OCI-M2 (cell line): Measurements from ENCODE around the gene ENDOV.

ENCODE experiments used
- DNase-seq: peaks from one replicate; lab custom pipeline; 2025; ENCODE audit not compliant: unreplicated experiment; lab: John Stamatoyannopoulos, UW

ENDOV gene

DNA sequence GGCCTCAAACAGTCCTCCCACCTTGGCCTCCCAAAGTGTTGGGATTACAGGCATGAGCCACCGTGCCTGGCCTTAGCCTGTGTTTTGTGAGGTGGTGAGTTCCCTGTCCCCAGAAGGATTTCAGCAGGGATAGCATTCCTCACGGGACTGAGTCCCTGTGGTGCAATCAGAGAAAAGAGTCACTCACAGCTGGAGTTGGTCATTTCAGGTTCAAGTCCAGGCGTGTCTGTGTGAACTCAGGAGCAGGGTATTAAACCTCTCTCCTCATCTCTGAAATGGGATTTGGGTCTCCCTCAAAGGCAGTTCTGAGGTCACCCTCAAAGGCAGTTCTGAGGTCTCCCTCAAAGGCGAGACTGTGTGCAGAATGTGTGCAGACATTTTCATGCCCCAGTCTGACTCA, 32.8 kb downstream of the ENDOV start:
- no peak for DNase-seq

DNA sequence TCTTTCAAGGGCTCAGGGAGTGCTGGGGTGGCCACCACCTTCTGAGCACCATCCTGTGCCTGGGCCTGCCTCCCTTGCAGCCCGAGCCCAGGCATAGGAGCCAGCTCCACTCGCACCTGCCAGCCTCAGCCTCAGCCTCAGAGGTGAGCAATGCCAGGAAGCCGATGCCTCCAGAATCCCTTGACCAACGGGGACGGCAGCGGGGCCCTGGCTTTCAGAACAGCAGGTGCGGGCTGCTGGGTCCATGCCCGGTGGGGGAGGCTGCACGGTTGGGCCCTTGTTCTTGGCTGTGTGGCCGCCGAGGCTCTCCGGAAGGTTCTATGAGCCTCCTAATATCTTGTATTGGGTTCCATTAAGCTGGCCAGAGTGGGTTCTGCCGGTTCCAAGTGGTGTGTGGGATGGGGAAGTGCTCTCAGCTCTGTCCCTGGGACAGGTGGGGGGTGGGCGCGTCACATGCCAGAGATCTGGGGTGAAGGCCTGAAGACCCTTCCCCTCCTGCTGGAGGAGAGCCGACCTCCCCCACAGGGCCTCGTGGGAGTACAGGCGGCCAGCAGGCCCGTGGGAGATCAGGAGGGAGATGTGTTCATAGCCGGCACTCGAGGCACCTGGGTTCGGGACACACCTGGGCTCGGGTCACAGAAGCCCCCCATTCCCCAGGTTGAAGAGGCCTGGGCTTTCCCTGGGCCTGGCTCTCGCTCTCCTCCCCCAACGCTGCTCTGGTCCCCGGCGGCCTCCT, 34.4 kb downstream of the ENDOV start:
- no peak for DNase-seq

DNA sequence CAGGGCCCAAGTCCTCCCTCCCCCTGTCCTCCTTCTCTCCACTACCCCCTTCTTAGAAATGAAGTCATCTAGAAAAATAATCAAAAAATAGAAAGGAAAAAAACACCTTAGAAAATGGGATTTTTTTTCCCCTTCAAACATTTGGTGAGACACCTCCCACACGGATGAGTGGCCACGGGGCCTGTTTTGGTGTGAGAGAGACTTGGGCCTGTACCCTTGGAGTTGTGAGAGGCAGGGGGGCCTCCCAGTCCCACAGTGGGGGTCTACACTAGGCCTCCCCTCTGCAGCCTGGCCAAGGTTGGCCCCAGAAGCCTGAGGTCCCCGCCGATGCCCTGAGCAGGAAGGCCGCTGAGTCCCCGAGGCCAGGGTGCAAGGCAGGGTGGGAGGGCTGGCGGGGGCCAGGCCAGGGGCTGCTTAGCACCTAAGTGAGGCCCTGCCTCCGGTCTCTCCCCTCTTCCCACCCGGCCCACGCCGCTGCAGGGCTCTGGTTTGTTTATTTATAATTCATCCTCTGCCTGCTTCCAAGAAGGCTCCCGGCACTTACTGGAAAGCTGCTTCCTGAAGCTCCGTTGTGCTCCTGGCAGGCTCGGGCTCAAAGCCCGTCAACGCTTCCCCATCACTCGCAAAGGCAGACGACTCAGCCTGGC, 35.1 kb downstream of the ENDOV start:
- no peak for DNase-seq

DNA sequence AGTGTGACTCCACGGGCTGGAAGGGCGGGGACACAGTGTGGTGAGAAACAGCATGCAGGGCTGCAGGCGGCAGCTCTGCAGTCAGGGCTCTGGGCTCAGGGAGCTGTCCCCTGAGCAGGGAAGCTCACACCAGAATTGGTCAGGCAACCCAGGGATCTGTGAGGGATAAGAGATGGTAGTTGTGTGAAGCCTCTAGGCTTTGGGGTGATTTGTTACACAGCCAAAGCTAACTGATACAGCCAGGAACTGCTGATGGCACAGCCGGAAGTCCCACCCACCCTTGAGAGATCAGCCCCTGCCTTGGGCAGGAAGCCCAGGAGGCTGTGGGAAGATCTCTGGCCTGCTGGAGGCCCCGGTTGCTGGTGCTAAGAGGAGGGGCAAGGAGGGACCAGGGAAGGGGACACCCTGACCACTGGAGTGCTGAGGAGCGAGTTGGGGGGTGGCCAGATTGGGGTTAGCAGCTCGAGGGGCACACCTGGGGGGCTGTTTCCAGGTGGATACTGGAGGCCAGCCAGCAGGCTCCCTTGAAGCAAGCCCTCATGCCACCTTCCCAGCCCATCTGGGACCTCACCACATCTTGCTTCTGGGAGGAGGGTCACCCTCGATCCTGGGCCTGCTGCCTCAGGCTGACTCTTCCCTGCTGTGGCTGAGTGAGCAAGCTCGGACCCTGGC, 36.3 kb downstream of the ENDOV start:
- DNase-seq = no peak

DNA sequence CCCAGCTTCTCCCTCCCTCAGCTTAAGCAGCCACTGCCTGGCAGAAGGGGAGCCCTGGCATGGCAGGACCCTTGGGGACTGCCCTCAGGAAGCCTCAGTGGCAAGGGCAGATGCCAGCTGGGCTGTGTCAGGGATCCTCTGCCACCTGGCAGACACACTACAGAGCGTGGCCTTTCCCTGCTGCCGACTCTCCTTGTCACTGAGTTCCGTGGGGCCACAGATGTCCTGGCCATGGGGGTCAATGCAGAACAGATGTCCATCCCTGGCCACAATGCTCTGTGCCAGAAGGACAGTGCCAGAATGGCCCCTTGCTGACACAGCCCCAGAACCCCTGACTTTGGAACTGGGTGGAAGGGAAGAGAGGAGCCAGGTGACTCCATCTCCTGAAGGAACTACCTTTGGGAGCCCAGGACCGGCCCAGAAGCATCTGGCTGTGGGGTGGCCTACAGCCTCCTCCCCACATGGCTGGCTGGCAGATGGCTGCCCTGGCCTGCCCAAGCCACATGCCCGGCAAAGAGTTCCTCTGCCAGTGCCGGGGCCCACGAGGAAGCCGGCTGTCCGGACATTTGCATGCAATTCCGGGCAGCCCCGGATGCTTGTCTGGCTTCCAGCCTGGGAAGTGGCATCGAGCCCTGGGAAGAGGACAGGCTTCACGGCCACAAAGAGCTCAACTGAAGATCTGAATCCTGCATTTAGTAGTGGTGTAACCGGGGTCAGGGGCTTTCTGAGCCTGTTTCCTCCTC, 37.4 kb downstream of the ENDOV start:
- DNase-seq = no peak

DNA sequence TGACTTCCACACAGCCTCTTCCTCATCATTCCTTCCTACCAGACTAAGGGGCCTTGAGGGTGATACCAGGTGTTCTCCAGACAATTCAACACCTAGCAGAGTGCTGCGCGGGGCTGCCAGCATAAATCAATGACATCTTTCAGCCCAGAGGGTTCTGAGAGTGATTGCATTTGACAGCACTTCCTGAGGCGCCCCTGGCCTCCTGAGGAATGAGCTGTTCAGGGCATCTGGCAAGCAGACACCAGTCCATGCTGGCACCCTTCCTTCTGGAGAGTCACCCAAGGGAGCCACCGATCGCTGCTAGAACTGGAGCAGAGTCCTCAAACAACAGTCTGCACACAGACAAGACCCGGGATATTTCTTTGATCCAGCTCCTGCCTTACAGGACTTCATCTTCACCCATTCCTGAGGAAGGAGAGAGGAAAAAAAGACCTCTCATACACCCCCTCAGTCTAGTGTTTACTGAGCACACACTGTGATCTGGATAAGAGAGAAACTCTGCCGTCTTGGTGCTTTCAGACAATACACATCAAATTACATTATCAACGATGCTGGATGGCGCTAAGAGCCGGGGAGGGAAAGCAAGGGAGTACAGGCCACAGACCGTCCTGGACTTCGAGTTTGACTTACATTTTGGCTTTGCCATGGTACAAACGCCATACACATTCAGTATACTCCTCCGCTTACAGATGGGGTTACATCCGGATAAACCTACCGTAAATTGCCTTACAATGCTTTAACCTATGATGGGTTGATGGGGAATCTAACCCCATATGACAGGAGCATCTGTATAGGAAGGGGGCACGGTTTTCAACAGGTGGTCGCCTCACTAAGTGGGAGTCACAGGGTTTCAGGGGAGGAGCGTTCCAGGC, 38.4 kb downstream of the ENDOV start:
- no peak for DNase-seq

DNA sequence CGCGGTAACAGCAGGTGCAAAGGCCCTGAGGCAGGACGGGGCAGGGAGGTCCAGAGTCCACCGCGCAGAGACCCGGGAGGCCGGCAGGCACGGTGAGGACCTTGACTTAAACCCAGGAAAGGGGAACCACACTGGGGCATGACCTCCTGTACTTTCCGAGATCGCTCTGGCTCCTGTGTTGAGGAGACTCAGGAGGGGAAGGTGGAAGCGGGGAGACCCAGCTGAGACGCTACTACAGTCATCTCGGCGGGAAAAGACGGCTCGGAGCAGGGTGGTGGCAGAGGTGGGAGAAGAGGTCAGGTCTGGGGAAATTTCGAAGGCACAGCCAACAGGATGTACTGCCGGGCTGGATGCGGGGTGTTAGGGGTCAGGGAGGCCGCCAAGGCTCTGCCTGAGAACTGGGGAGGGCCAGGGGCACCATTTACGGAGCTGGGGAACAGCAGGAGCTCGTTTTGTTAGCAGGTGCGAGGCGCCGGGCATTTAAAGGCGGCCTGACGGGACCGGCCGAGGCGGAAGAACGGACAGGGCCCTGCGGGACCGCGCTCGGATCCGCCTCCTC, 39.1 kb downstream of the ENDOV start:
- DNase-seq = no peak

DNA sequence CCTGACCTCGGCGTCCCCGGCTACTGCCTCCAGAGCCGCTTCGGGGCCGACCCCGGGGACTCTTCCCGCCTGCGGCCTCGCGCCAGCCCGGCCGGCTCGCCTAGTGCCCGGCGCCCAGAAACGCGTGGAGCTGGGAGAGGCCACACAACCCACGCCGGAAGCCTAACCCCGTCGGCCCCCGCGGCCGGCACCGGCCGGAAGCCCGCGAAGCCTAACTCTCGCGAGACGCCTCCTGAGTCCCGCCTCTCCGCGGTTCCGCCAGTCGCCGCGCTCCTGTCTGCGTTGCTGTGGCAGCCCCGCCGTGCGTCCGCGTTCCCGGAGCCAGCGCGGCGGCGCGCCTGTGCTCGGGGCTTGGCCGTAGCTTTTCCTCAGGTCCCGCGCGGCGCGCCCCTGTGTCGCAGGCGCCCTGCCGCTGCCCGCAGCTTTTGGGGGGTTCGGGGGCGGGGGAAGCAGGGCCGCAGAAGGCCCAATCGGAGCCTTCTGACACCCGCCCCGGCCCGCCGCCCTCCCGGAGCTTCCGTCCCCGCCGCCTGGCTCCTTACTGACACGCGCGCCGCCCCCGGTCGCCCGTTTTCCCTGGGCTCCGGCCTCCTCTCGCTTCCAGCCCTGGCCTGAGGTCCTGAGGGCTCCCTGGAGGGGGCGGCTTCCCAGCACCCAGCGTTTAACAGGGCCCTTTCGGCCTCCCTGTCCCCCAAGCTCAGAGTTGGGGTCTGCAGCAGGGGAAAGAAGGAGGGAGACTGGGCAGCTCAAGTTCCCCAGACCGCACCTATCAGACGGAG, 39.8 kb downstream of the ENDOV start:
- peak; percentile 46 for DNase-seq

DNA sequence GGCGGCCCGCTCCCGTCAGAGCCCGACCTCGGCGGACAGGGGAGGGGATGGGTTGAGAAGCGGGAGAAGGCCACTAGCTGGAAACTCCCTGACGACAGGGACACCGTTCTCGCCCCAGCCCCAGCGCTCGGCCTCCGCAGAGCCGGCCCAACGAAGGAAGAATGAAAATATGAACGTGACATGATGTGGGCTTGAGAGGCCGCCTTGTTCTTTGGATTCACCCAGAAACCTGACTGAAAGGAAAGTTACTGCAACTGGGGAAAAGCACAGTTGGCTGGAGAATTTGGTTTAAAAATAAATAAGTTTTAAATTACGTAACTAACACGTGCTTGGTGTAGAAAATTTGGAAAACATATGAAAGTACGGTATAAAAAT, 40.4 kb downstream of the ENDOV start:
- DNase-seq = no peak

DNA sequence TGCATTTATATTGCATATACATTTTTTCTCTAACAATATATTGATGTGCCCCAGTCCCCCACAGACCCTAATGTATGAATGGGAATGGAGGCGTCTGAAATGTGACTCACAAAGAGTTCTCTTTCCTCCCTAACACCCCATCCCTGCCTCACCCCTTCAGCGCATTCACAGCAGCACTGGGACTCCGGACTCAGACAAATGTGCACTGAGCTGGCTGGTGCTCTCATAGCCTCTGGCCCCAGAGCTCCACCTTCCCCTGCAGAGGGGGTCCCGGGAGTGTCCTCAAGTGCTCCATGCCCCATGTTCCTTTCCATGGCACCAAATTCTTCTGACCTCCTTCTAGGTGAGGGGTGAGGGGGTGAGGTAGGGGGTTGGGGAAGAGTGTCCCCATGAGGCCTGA, 40.8 kb downstream of the ENDOV start:
- DNase-seq = no peak

DNA sequence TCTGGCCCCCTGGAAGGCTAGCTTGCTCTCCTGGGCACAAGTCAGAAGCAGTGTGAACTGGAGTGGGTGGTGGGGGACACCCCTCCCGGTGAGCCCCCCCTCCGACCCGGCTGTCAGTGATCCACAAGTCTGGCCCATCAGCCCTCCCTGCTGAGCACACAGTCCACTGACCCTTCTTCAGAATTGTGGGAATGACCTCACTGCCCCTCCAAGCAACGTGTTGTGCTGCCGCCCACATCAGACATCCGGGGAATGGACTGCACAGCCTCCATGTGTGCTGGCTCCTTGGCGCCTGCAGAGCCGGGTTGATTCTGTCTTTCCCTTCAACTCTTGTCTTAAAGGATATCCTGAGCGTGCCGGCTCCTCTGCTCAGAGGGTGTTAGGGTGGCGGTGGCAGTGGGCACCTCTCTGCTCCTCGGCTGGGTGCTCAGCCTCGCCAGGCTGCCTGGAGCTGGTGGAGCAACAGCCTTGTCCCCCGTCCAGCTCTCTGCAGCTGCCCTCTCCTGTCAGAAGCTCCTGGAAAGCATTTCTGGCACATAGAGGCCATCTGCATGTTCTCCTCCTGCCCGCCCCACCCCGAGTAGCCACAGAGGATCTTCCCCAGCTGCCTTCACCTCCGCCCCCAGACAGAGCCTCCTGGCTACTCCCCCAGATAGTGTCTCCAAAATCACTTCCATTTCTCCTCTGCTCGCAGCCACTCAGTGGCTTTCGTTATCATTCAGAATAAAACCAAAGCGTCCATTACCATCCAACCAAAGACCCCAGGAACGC, 41.7 kb downstream of the ENDOV start:
- no peak for DNase-seq

DNA sequence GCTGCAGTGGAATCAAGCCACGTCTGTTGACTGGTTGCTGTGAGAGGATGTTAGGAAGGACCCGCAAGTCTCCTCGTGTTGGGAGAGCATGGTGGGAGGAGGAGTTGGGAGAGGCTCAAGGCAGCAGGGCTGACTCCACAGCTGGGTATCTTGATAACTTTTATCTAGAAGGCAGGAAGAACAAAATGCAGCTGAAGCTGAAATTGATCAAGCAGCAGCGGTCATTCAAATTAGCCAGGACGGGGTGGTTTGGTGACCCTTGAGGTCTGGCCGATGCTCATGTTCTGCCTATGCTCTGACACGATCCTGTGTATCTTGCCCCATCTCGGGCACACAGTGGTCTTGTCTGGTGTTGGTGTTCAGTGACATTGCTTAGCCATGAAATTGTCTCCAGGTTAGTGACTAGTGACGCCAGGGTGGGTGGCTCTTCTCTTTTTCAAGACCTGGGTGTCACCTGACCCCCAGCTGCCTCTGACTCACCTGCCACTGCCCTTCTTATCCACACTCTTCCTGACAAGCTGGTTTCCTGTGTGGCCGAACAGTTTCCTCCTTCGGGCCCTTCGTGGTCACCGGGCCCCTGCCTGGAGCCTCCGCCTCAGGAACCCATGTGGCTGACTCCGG, 42.4 kb downstream of the ENDOV start:
- no peak for DNase-seq

DNA sequence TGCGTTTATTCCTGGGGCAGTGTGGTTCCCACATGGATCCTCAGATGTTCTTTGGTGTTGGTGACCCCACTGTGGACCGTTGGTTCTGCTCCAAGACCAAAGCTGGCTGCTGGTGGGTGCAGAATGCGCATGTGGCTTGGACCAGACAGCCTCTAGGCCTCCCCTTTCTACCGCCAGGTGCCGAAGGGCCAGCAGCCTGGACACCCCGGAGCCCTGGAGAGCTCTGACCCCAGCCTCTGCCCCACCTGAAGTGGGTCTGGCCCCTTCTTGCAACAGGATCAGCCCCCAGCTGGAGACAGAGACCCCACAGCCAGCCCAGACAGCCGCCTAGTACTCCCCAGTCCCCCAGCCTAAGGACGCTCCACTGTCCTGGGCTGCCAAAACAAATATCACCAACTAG, 43.0 kb downstream of the ENDOV start:
- no peak for DNase-seq

DNA sequence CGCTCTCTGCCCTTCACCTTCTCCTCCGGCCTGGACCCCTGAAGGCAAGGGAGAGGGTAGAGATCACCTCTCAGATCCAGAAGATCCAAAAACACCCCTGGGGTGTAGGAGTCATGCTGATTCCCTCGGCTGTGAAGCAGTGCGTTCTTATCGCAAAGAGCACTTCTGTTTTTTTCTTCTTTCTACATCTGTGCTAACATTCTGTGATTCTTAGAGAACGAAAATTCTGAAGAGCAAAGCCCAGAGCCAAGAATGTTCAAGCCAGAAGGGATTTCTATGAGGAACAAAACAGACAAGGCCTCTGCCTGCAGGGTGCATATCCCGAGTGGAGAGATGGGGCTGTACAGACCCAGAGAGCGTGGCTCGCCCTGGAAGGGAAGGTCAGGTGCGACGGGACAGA, 44.3 kb downstream of the ENDOV start:
- no peak for DNase-seq

DNA sequence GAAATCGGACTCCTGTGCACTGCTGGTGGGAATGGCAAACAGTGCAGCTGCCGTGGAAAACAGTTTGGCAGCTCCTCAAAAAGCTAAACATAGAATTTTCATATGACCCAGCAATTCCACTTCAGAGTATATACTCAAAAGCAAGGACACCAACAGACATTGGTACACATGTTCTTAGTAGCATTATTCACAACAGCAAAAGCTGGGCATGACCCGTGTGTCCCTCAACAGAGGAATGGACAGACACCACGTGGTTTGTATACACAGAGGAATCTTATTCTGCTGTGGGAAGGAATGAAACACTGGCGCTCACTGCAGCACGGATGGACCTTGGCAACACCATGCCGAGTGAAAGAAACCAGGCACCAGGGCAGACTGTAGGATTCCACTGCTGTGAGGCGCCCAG, 45.5 kb downstream of the ENDOV start:
- DNase-seq = no peak

DNA sequence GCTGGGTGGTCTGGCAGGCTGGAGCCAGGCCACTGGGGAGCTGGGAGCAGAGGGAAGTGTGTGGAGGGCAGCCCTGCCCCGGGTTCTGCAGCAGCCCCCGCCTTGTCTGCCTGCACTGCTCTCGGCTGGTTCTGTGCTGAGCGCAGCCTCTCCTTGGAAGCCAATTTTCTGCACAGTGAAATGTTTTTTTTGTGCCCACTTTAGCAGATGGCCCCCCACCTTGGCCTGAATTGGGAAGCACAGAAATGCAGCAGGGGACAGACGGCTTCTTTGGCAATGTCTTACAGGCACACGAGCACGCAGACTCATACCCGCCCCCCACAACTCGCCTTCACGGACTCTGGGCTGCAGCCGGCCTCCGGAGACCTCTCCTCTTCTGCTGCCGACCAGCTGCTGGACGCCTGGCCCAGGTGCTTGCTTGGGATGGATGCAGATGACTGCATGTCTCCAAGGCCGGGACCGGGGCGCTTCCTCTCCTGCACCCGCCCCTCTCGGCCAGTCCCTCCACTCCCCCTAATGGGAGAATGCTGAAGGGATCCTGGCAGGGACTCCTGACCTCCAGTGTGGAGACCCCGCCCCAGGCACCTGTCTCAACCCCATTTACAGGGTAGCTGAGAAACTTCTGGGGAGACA, 46.7 kb downstream of the ENDOV start:
- DNase-seq = no peak

DNA sequence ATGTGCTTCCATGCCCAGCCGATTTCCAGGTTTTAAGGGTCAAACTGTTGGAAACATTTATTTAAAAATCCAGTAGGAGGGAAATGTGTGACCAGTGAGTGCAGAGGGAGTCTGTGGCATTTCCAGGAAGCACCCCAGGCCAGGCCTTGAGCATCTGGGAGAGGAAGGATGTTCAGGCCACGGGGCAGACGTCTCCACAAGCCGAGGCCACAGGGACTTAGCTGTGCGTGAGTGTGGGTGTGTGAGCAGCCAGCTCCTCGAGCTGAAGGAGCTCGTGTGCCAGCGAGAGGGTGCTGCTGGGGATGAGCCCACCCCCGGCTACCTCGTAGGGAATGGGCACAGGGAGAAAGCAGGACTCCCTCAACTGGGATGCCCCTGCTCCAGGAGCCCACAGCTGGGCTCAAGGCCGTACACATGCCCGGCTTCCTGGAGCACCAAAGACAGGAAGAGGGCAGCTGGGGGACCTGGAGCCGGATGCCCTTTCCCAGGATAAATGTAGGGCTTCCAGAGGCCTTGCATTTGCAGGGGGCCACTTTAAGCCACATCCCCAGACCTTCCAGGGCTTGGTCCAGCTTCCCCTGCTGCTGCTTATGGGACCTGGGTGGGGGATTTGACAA, 48.9 kb downstream of the ENDOV start:
- DNase-seq = no peak

DNA sequence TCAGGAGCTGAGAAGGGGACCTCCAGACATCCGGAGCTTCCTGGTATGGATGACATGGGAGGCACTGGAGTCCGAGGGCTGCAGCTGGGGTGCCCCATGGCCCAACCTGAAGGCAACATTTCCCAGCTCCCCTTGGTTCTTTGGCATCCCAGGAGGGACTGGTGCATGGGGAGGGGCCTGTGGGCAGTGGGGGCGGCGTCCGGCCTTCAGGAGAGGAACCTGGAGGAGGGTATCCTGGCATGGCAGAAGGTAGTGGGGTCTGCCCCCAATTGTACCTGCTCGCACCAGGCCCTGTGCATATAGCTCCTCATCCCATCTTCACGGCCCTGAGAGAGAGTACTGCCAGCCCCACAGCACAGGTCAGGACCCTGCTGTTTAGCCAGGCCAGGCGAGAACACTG, 49.5 kb downstream of the ENDOV start:
- no peak for DNase-seq
